GM15510 (cell line): ENCODE data around the gene CCNL1.

Experiments used
- POLR2A ChIP-seq: IDR thresholded peaks from 3 replicates; pipeline ENCODE4 v1.6.1; 2011; ENCODE audit warnings: borderline replicate concordance; ENCODE audit not compliant: insufficient read length; ENCODE audit errors: extremely low read depth

CCNL1 gene

GRCh38 chr3:157152438-157152837 lies 7.5 kb downstream of the CCNL1 start:
- no peak for TF ChIP-seq POLR2A

- no peak for TF ChIP-seq POLR2A
These were observed 8.3 kb downstream of the CCNL1 start for GRCh38 chr3:157151627-157152026.

GRCh38 chr3:157151151-157151550 lies 8.8 kb downstream of the CCNL1 start:
- no peak for TF ChIP-seq POLR2A

GRCh38 chr3:157149136-157149696 lies 10.7 kb downstream of the CCNL1 start:
- TF ChIP-seq POLR2A = no peak

GRCh38 chr3:157148196-157148889 lies 11.6 kb downstream of the CCNL1 start:
- TF ChIP-seq POLR2A = no peak

GRCh38 chr3:157147099-157147803 lies 12.7 kb downstream of the CCNL1 start:
- no peak for TF ChIP-seq POLR2A

- no peak for TF ChIP-seq POLR2A
These were observed 14.2 kb downstream of the CCNL1 start for GRCh38 chr3:157145606-157146322.

- TF ChIP-seq POLR2A = no peak
These were observed 17.6 kb downstream of the CCNL1 start for GRCh38 chr3:157142315-157142714.

GRCh38 chr3:157139938-157140534 lies 19.9 kb downstream of the CCNL1 start:
- no peak for TF ChIP-seq POLR2A

- no peak for TF ChIP-seq POLR2A
These were observed 23.1 kb downstream of the CCNL1 start for GRCh38 chr3:157136647-157137387.

GRCh38 chr3:157135671-157136396 lies 24.1 kb downstream of the CCNL1 start:
- no peak for TF ChIP-seq POLR2A

GRCh38 chr3:157134620-157135191 lies 25.2 kb downstream of the CCNL1 start:
- no peak for TF ChIP-seq POLR2A
